Neuronal stem cell (in vitro differentiated cells): ENCODE data around the gene JPH3.

Experiments used
- DNase-seq: peaks from one replicate; pipeline ENCODE4 v3.0.0-alpha.2; 2013; ENCODE audit warnings: low spot score
- H2AFZ ChIP-seq: one replicate; pipeline ENCODE4 v1.6.1; 2013; ENCODE audit warnings: mild to moderate bottlenecking, low read length, inconsistent platforms
- H2AK5ac ChIP-seq: 2 replicates; pipeline ENCODE4 v1.6.1; 2013; ENCODE audit warnings: low read depth, mild to moderate bottlenecking, inconsistent platforms, low read length, moderate library complexity, mixed read lengths
- H2BK120ac ChIP-seq: 2 replicates; pipeline ENCODE4 v1.6.1; 2013; ENCODE audit warnings: low read depth, mild to moderate bottlenecking, inconsistent platforms, low read length, moderate library complexity, mixed read lengths
- H2BK12ac ChIP-seq: one replicate; pipeline ENCODE4 v1.6.1; 2013; ENCODE audit warnings: low read length, inconsistent platforms
- H2BK15ac ChIP-seq: 2 replicates; pipeline ENCODE4 v1.6.1; 2013; ENCODE audit warnings: mild to moderate bottlenecking, low read length, inconsistent platforms, mixed read lengths
- H2BK5ac ChIP-seq: one replicate; pipeline ENCODE4 v1.6.1; 2013; ENCODE audit warnings: inconsistent platforms, mild to moderate bottlenecking, low read length, moderate library complexity
- H3K14ac ChIP-seq: one replicate; pipeline ENCODE4 v1.6.1; 2013; ENCODE audit warnings: low read length, inconsistent platforms
- H3K18ac ChIP-seq: 2 replicates; pipeline ENCODE4 v1.6.1; 2013; ENCODE audit warnings: low read length, inconsistent platforms
- H3K23ac ChIP-seq: 2 replicates; pipeline ENCODE4 v1.6.1; 2013; ENCODE audit warnings: low read depth, mild to moderate bottlenecking, mixed read lengths, low read length, inconsistent platforms; ENCODE audit not compliant: poor library complexity
- H3K27ac ChIP-seq: replicated peaks from 3 replicates; pipeline ENCODE4 v1.5.1; 2013; ENCODE audit warnings: low read length, inconsistent platforms
- H3K27me3 ChIP-seq, 3 experiments: 2 replicates each; pipeline ENCODE4 v1.6.1; 2013; ENCODE audit warnings: low read length in 3 of 3, mild to moderate bottlenecking in 2 of 3, inconsistent platforms in 1 of 3, low read depth in 1 of 3, mixed read lengths in 1 of 3, moderate library complexity in 1 of 3; ENCODE audit not compliant: control insufficient read depth in 3 of 3, insufficient read depth in 3 of 3
- H3K36me3 ChIP-seq, 2 donors: replicated peaks in 1 of 2; 2 replicates each; pipeline ENCODE4 v1.6.1; 2013; ENCODE audit warnings: low read length in 2 of 2; ENCODE audit not compliant: control insufficient read depth in 2 of 2, insufficient read depth in 2 of 2
- H3K4ac ChIP-seq: 2 replicates; pipeline ENCODE4 v1.6.1; 2013; ENCODE audit warnings: inconsistent platforms, mild to moderate bottlenecking, low read length, moderate library complexity
- H3K4me1 ChIP-seq, 2 donors: 1 replicate in 1 of 2; 2 replicates in 1 of 2; pipeline ENCODE4 v1.6.1; 2013; ENCODE audit warnings: low read length in 2 of 2, low read depth in 1 of 2; ENCODE audit not compliant: control insufficient read depth in 2 of 2, insufficient read depth in 1 of 2
- H3K4me2 ChIP-seq: one replicate; pipeline ENCODE4 v1.6.1; 2013; ENCODE audit warnings: mild to moderate bottlenecking, low read length, inconsistent platforms; ENCODE audit not compliant: insufficient read depth, poor library complexity, severe bottlenecking
- H3K4me3 ChIP-seq, 2 donors: 2 replicates each; pipeline ENCODE4 v1.5.1; 2013; ENCODE audit warnings: low read length in 2 of 2, mild to moderate bottlenecking in 2 of 2, inconsistent platforms in 1 of 2, moderate library complexity in 1 of 2
- H3K79me1 ChIP-seq: one replicate; pipeline ENCODE4 v1.6.1; 2013; ENCODE audit warnings: low read depth, mild to moderate bottlenecking, inconsistent platforms, low read length, moderate library complexity
- H3K9ac ChIP-seq: one replicate; pipeline ENCODE4 v1.6.1; 2013; ENCODE audit warnings: mild to moderate bottlenecking, low read depth, low read length, inconsistent platforms; ENCODE audit not compliant: poor library complexity
- H3K9me3 ChIP-seq, 2 donors: replicated peaks in 1 of 2; 2 replicates each; pipeline versions ENCODE3 to v1.6.1; 2013; ENCODE audit warnings: low read length in 2 of 2, mild to moderate bottlenecking in 2 of 2, inconsistent platforms in 1 of 2, low read depth in 1 of 2, mixed read lengths in 1 of 2, moderate library complexity in 1 of 2; ENCODE audit not compliant: control insufficient read depth in 2 of 2, insufficient read depth in 1 of 2
- H4K8ac ChIP-seq: one replicate; pipeline ENCODE4 v1.6.1; 2013; ENCODE audit warnings: low read depth, mild to moderate bottlenecking, inconsistent platforms, low read length, moderate library complexity
- H4K91ac ChIP-seq: one replicate; pipeline ENCODE4 v1.6.1; 2013; ENCODE audit warnings: low read length, low read depth, mild to moderate bottlenecking, inconsistent platforms; ENCODE audit not compliant: poor library complexity
- WGBS, 2 donors: extraction: QIAGEN DNeasy Blood & Tissue Kit; methylation state at CpG; one replicate each; pipeline ENCODE4 v1.1.7; 2013; ENCODE audit warnings: missing lambda C conversion rate in 2 of 2, mixed read lengths in 1 of 2; ENCODE audit not compliant: insufficient read length in 2 of 2, insufficient replicate concordance in 1 of 2; ENCODE audit errors: extremely low coverage in 2 of 2; 5-methylcytosine and 5-hydroxymethylcytosine counted together

JPH3 gene

DNA sequence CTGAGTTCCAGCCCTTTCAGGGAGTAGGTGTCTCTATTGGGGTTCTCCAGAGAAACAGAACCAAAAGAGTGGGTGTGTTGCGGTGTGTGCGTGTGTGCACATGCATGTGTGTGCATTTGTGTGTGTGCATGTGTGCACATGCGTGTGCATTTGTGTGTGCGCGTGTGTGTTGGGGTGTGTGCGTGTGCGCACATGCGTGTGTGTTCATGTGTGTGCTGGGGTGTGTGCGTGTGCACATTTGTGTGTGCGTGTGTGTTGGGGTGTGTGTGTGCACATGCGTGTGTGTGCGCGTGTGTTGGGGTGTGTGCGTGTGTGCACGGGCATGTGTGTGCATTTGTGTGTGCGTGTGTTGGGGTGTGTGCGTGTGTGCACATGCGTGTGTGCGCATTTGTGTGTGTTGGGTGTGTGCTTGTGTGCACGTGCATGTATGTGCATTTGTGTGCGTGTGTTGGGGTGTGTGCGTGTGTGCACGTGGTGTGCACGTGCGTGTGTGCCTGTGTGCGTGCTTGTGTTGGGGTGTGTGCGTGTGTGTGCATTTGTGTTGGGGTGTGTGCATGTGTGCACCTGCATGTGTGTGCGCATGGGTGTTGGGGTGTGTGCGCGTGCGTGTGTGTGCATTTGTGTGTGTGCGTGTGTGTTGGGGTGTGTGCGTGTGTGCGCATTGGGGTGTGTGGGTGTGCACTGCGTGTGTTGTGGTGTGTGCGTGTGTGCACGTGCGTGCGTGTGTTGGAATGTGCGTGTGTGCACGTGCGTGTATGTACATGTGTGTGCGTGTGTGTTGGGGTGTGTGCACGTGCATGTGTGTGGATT, 38.4 kb upstream of the JPH3 start:
- Histone ChIP-seq H3K27me3 (peaks cover 0 to 5% (median 0%) of the 10 kb centered on the region in 3 experiments), H2BK15ac (no peak overlapping the region), H3K4me3 (peak overlapping the region in 1 of 2 donors; percentile 72), H3K27ac (no peak overlapping the region), H2BK120ac (no peak overlapping the region), H3K4me1 (peaks cover 0 to 12% of the 10 kb centered on the region in 2 donors), H3K4me2 (no peak overlapping the region), H4K91ac (no peak overlapping the region), H4K8ac (peak overlapping the region; percentile 29), H3K23ac (peak overlapping the region; percentile 91), H3K14ac (peak overlapping the region; percentile 90), H2AK5ac (no peak overlapping the region), H3K9me3 (peaks cover 0 to 9% of the 10 kb centered on the region in 2 donors), H3K36me3 (no peaks in the 10 kb centered on the region), H2AFZ (no peak overlapping the region), H2BK12ac (peak overlapping the region; percentile 84), H3K4ac (no peak overlapping the region), H2BK5ac (no peak overlapping the region), H3K18ac (peak overlapping the region; percentile 80), H3K79me1 (no peaks in the 10 kb centered on the region), H3K9ac (no peak overlapping the region)
- no peak for DNase-seq
- no CpG with 5 or more reads among the region's 44 CpGs for WGBS, 2 donors

DNA sequence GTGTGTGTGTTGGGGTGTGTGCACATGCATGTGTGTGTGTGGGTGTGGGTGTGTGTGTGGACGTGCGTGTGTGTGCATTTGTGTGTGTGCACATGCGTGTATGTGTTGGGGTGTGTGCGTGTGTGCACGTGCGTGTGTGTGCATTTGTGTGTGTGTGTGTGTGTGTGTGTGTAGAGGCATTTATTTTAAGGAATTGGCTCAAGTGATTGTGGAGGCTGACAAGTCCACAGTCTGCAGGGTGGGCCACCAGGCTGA, 37.9 kb upstream of the JPH3 start:
- no peak overlapping the region for H2BK5ac ChIP-seq
- no peak overlapping the region for H2BK15ac ChIP-seq
- peaks cover 0 to 5% (median 0%) of the 10 kb centered on the region in 3 experiments for H3K27me3 ChIP-seq
- H3K9me3 ChIP-seq = peaks cover 0 to 9% of the 10 kb centered on the region in 2 donors
- WGBS, 2 donors = no CpG with 5 or more reads among the region's 6 CpGs
- peak overlapping the region in 1 of 2 donors; percentile 72 for H3K4me3 ChIP-seq
- H2BK120ac ChIP-seq = no peak overlapping the region
- H4K91ac ChIP-seq = no peak overlapping the region
- H3K9ac ChIP-seq = no peak overlapping the region
- H2AK5ac ChIP-seq = no peak overlapping the region
- no peak overlapping the region for H3K4ac ChIP-seq
- no peak overlapping the region for H3K18ac ChIP-seq
- H3K4me1 ChIP-seq = peaks cover 0 to 10% of the 10 kb centered on the region in 2 donors
- H4K8ac ChIP-seq = peak overlapping the region; percentile 29
- H3K4me2 ChIP-seq = no peak overlapping the region
- no peaks in the 10 kb centered on the region for H3K36me3 ChIP-seq
- H2AFZ ChIP-seq = no peak overlapping the region
- H3K79me1 ChIP-seq = no peaks in the 10 kb centered on the region
- H3K23ac ChIP-seq = peak overlapping the region; percentile 91
- no peak for DNase-seq
- peak overlapping the region; percentile 90 for H3K14ac ChIP-seq
- H3K27ac ChIP-seq = no peak overlapping the region
- H2BK12ac ChIP-seq = peak overlapping the region; percentile 84

DNA sequence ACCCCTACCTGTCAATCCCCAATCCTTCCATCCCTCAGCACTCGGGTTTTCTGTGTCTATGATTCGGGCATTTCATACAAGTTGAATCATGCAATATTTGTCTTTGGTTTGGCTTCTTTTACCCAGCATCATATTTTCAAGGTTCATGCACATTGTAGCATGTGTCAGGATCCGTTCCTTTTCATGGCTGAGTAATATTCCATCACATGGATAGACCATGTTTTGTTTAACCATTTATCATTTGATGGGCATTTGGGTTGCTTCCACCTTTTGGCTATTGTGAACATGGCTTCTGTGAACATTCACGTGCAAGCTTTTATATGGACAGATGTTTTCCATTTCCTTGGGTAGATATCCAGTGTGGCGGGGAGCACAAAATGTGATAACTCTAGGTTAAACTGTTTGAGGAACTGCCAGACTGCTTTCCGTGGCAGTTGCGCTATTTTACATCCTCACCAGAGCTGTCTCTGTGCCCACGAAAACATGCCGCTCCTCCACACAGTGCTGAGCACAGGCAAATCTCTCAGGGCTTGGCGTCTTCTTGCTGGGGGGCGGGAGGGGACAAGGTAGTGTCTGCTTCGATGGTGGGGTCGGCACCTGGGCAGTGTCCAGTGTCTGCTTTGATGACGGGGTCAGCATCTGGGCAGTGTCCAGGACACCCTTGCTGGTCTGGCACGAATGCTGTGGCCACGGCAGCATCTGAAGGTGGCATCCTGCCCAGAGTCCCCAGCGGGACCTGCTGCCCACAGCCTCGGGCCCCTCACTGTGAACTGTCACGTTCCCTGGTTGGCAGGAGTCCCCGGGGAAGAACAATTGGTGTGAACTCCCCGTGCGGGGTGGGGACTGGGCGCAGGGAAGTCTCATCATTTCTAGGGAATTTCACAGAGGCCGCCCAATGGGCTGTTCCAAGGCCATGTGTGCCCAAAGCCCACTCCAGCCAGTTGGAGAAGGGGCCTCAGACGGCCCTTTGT, 32.4 kb upstream of the JPH3 start:
- Histone ChIP-seq H4K91ac (no peak overlapping the region), H4K8ac (no peak overlapping the region), H2AFZ (no peak overlapping the region), H3K14ac (no peak overlapping the region), H2BK12ac (no peak overlapping the region), H3K4me1 (peaks cover 0 to 2% of the 10 kb centered on the region in 2 donors), H2BK5ac (no peak overlapping the region), H2AK5ac (no peak overlapping the region), H3K79me1 (no peaks in the 10 kb centered on the region), H3K4ac (no peak overlapping the region), H3K9me3 (no peaks in the 10 kb centered on the region), H2BK120ac (peak overlapping the region; percentile 13), H3K27me3 (no peaks in the 10 kb centered on the region), H3K4me3 (no peak overlapping the region), H3K9ac (peak overlapping the region; percentile 44), H3K27ac (no peak overlapping the region), H3K18ac (no peak overlapping the region), H3K23ac (no peak overlapping the region), H2BK15ac (no peak overlapping the region), H3K4me2 (no peak overlapping the region), H3K36me3 (no peaks in the 10 kb centered on the region)
- no peak for DNase-seq
- no CpG with 5 or more reads among the region's 25 CpGs for WGBS, 2 donors

DNA sequence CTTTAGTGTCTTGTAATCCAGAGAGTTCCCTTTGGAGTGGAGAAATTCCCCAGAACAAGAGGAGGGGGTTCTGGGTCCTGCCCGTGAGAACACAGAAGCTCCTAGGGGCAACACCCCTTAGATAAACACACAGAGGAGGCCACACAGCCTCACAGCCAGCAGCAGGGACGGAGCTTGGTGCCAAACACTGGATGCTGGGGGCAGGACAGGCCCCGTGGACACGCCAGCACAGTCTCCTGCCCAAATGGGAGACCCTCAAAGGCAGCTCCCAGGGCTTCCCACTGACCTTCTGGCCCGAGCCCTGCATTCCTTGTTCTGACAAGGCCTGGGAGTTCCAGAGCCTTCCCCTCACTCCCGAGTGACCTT, 31.8 kb upstream of the JPH3 start:
- Histone ChIP-seq H3K27ac (no peak overlapping the region), H3K18ac (peak overlapping the region; percentile 6), H3K36me3 (no peaks in the 10 kb centered on the region), H2BK15ac (no peak overlapping the region), H2BK5ac (no peak overlapping the region), H3K14ac (no peak overlapping the region), H3K27me3 (no peaks in the 10 kb centered on the region), H3K4ac (no peak overlapping the region), H3K4me3 (no peak overlapping the region), H4K91ac (no peak overlapping the region), H2AFZ (no peak overlapping the region), H2BK120ac (peak overlapping the region; percentile 13), H3K79me1 (no peaks in the 10 kb centered on the region), H2BK12ac (no peak overlapping the region), H3K4me2 (no peak overlapping the region), H3K9me3 (no peaks in the 10 kb centered on the region), H3K4me1 (peaks cover 0 to 2% of the 10 kb centered on the region in 2 donors), H3K23ac (no peak overlapping the region), H4K8ac (no peak overlapping the region), H3K9ac (no peak overlapping the region), H2AK5ac (no peak overlapping the region)
- WGBS, 2 donors = no CpG with 5 or more reads among the region's 6 CpGs
- DNase-seq = no peak
